GM12865 (cell line): Measurements from ENCODE around the gene FOXN3.

Experiments used
- DNase-seq: peaks from one replicate; pipeline ENCODE4 v3.0.0; 2010; ENCODE audit warnings: low read depth
- H3K4me3 ChIP-seq: 2 replicates; pipeline ENCODE4 v1.5.1; 2011; ENCODE audit warnings: mild to moderate bottlenecking, low read depth, low read length, control low read depth
- TF ChIP-seq, protein P1 (sequence below): IDR thresholded peaks from 2 replicates; pipeline ENCODE4 v1.5.1; 2011; ENCODE audit warnings: low read length, control low read depth, low read depth, inconsistent platforms; ENCODE audit not compliant: insufficient read depth; ENCODE audit errors: missing control alignments

FOXN3 gene

GRCh38 chr14:89401241-89401640, 15.8 kb downstream of the FOXN3 start:
- no peak overlapping the region for H3K4me3 ChIP-seq
- TF ChIP-seq, protein P1, sequence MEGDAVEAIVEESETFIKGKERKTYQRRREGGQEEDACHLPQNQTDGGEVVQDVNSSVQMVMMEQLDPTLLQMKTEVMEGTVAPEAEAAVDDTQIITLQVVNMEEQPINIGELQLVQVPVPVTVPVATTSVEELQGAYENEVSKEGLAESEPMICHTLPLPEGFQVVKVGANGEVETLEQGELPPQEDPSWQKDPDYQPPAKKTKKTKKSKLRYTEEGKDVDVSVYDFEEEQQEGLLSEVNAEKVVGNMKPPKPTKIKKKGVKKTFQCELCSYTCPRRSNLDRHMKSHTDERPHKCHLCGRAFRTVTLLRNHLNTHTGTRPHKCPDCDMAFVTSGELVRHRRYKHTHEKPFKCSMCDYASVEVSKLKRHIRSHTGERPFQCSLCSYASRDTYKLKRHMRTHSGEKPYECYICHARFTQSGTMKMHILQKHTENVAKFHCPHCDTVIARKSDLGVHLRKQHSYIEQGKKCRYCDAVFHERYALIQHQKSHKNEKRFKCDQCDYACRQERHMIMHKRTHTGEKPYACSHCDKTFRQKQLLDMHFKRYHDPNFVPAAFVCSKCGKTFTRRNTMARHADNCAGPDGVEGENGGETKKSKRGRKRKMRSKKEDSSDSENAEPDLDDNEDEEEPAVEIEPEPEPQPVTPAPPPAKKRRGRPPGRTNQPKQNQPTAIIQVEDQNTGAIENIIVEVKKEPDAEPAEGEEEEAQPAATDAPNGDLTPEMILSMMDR = no peak
- no peak for DNase-seq

- no peak overlapping the region for H3K4me3 ChIP-seq
- no peak for DNase-seq
- TF ChIP-seq, protein P1 = no peak
These were observed 16.5 kb downstream of the FOXN3 start for GRCh38 chr14:89400529-89400928.

DNA sequence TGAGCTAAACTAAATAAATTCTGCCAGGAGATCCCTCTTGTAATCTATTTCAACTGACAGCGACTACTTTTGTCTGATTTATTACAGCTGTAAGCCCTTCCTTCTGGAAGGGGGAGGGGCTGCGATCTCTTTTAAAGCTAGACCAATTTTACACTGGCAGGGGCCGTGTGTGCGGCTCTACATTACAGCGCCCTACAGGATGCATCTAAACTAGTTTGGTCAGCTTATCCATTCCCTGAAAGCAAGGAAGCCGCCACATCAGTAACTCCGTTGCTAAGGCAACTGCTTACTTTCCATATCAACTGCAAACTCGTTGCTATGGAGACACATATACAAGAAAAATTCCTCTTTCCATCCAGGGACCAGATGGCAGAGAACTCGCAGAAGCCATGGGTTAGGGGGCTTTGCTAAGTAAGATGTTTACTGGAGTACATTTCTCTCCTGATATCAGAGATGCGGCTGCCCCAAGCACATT, 17.4 kb downstream of the FOXN3 start:
- H3K4me3 ChIP-seq = no peak overlapping the region
- no peak for DNase-seq
- TF ChIP-seq, protein P1 = no peak

- TF ChIP-seq, protein P1 = no peak
- no peak for DNase-seq
These were observed 17.9 kb downstream of the FOXN3 start for GRCh38 chr14:89399157-89399556.

DNA sequence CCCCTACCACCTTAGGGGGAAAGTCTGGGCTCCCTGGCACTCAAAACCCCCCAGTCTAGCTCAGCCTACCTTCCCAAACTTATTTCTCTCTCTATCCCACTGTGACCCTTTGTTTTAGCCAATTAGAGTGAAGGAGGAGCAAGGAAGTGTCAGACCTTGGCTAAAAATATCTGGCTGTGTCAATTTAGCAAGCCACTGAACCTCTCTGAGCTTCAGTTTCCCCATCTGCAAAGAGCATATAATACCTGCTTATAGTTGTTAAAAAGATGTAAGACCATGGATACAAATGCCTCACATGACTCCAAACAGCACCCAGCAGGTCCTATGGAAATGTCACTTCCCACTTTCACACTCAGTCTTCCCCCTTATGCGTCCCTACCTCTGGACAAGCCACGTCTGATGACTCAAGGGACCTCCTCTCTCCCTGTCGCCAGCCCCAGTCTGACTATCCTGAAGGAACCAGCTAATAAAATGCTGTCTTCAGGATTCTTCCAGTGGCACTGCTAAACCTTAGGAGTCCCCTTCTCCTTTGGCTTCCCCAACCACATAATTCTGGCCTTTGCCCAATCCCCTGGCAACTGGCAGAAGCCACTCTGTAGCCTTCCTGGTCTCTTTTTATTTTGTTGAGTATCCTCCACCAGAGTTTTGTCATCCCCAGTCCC, 19.3 kb downstream of the FOXN3 start:
- H3K4me3 ChIP-seq = no peak overlapping the region
- DNase-seq = no peak
- TF ChIP-seq, protein P1 = no peak

More at GRCh38 chr14:89399157-89399556, 17.9 kb downstream of the FOXN3 start:
- H3K4me3 ChIP-seq = no peak overlapping the region

- DNase-seq = no peak
- H3K4me3 ChIP-seq = no peak overlapping the region
- TF ChIP-seq, protein P1 = no peak
These were observed 22.1 kb downstream of the FOXN3 start for GRCh38 chr14:89394972-89395371.
